GM19328 (cell line): ENCODE data around the gene DENND2D.

Source experiments
- ATAC-seq: cut with Tn5 transposase; IDR thresholded peaks from one replicate; pipeline ENCODE4 v1.9.1; 2021; ENCODE audit warnings: mild to moderate bottlenecking, moderate library complexity; ENCODE audit not compliant: unreplicated experiment

Gene DENND2D

GRCh38 chr1:111199881-111200801 is at the start of gene DENND2D:
Gene DENND2D (minus strand): TSS chr1:111200646. CDS start chr1:111200459, 187 bp downstream.
- no peak for ATAC-seq

GRCh38 chr1:111249960-111250359 is 49.5 kb upstream of the DENND2D start:
- ATAC-seq, result no peak

- ATAC-seq, result no peak
Observed at GRCh38 chr1:111247125-111247838, 46.8 kb upstream of the DENND2D start.

DNA sequence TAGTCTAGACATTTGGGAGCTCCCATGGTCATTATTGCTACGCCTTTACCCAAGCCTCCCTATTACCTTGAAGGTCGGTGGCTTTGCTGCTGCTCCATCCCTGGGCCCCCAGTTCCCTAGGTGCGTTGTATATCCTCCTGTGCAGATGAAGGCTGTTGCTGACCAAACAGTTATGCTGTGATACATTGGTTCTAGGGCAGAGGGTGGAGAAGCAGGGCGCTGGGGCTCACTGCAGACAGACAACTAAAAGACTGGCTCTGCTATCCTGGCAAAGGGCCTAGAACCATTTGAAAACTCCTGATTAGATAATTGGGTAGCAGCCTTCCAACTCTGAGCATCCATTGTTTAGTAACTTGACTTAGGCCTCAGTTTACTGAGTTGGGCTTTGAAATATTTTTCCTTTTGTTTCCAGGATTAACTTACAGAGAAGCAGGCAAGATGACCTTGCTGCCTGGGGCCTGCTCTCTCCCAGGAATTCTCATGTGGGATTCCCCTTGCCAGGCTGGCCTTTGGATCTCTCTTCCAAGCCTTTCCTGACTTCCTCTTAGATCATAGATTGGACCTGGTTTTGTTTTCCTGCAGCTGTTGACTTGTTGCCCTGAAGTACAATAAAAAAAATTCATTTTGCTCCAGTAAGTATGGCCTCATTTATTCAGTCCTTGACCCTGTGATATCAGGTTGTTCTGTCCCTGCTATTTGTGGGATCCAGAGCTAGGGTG is 42.5 kb upstream of the DENND2D start:
- ATAC-seq, result no peak

- no peak for ATAC-seq
Observed at GRCh38 chr1:111241797-111242196, 41.4 kb upstream of the DENND2D start.

DNA sequence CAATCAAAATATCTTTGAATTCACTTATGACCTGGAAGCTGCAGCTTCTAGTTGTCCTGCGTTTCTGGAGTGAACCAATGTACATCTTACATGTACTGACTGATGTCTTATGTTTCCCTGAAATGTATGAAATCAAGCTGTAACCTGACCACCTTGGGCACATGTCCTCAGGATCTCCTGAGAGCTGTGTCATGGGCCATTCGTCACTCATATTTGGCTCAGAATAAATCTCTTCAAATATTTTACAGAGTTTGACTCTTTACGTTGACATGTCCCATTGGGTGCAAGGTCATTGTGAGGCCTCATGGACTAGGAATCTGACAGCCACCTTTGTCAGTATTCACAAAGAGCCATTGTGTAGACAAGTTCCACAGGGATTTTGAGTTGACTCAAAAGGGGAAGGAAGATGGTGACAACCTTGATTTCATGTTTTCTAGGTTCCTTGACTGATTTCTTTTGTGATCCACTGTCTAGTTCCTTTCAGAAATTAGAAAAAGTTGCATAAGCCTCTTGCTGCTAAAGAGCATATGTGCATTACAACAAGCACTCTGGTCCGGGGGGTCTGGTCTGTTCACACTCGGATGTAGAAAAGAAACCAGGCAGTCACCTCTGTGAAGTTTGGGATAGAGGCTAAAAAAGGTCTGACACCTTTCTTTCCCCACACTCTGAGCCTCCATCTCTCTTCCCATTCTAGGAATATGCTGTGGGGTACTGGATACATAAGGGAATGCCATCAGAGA is 37.8 kb upstream of the DENND2D start:
- ATAC-seq, result no peak

DNA sequence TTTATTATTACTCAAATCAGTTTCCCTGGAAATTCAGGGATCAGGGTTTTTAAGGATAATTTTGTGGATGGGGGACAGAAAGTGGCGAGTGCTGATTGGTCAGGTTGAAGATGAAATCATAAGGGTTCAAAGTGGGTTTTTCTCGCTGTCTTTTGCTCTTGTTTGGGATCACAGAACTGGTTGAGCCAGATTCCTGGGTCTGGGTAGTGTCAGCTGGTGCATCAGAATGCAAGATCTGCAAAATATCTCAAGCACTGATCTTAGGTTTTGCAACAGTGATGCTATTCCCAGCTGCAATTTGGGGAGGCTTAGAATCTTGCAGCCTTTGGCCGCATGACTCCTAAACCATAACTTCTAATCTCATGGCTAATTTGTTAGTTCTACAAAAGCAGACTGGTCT is 36.4 kb upstream of the DENND2D start:
- no peak for ATAC-seq

DNA sequence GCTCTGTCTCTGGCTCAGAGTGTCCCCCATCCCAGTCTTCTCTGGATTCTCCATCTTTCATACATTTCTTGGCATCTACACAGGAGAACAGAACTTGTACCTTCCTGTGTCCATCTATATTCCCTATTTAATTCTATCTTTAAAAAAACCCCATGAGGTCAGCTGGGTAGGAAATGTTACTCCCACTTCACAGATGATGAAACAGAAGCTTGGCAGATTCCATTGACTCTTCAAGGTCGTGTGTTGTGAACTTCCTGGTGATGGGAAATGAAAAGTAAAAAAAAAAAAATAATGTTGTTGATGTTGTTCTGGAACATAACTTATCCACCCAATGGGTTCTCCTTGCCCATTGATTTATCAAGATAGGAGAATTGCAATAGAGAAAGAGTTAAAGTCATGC is 35.9 kb upstream of the DENND2D start:
- no peak for ATAC-seq

DNA sequence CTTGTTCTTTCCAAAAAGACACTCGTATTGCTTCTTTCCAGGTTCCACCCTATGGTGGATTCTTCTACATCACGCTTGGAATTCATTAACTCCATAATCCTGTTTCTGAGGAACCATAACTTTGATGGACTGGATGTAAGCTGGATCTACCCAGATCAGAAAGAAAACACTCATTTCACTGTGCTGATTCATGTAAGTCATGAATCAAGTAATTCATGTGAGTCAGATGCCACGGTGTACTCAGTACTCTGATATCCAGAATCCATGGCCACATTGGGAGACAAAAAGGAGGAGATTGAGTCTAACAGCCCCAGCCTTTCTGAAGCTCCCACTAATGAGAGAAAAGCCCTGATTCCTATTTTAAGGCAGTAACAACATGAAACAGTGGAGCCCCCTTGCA is 34.4 kb upstream of the DENND2D start:
- no peak for ATAC-seq

GRCh38 chr1:111234258-111234657 is 33.8 kb upstream of the DENND2D start:
- ATAC-seq, result no peak

DNA sequence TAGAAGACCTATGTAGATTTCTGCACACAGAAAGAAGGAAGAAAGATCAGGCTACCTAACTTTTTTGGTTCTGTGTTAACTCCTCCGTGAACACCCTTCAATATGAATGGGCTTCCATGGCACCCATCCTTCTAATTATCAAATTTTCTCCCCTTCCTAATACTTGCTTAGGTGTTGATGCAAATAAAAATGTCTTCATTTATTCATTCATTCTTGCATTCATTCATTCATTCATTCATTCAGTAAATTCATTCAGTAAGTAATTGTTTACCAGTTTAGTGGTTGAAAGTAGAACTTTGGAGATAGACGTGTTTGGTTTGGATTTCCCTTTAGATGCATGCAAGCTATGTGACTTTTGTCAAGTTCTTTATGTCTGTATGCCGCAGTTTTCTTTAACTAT is 31.7 kb upstream of the DENND2D start:
- ATAC-seq, result no peak

GRCh38 chr1:111228748-111229126 is 28.3 kb upstream of the DENND2D start:
- ATAC-seq, result no peak

GRCh38 chr1:111227851-111228747 is 27.7 kb upstream of the DENND2D start:
- ATAC-seq, result no peak

- ATAC-seq, result no peak
Observed at GRCh38 chr1:111227434-111227833, 27.0 kb upstream of the DENND2D start, which contains the start of gene CHI3L2. Gene CHI3L2 (plus strand): TSS chr1:111227713. CDS start chr1:111227730, 17 bp downstream.

- ATAC-seq, result no peak
Observed at GRCh38 chr1:111225717-111226400, 25.4 kb upstream of the DENND2D start.

DNA sequence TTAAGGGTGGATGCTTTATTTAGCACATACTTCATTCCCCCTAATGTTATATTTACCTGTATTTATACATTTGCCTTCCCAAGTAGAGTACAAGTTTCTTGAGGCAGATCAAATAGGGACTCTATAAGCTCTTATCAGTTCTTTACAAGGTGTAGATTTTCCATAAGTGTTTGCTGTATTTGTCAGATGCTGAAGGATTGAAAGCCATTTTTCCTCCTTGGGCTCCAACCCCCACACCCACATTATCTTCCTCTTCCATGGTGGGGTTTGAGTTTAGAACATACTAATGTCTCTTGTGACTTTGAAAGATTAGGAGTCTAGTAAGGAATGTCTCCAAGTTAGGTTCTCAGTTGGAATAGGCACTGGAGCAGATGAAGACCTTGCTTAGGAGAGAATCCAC is 24.6 kb upstream of the DENND2D start:
- no peak for ATAC-seq

DNA sequence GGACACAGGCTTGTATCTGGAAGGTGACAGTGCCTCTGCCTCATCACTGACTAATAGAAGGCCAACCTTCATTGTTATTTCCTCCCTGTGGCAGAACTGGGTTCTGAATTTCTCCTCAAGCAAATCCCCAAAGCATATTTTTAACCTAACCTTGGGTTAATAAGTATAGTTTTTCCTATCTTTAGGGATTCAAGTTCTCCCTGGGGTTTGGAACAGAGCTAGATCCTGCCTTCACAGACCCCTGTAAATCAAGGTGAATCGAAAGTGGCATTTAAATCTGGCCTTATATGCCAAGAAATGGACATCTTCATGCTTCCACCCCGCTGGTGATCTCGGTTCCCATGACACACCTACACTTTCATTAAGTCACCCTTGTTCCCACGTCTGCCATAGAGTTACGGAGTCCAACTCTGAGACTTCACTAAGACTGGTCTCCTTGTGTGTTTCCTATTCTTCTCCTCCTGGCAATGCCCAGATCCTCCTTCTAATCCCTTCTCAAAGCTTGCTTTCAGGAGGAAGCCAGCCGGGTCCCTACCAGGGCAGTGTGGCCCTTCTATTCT is 22.8 kb upstream of the DENND2D start:
- no peak for ATAC-seq

DNA sequence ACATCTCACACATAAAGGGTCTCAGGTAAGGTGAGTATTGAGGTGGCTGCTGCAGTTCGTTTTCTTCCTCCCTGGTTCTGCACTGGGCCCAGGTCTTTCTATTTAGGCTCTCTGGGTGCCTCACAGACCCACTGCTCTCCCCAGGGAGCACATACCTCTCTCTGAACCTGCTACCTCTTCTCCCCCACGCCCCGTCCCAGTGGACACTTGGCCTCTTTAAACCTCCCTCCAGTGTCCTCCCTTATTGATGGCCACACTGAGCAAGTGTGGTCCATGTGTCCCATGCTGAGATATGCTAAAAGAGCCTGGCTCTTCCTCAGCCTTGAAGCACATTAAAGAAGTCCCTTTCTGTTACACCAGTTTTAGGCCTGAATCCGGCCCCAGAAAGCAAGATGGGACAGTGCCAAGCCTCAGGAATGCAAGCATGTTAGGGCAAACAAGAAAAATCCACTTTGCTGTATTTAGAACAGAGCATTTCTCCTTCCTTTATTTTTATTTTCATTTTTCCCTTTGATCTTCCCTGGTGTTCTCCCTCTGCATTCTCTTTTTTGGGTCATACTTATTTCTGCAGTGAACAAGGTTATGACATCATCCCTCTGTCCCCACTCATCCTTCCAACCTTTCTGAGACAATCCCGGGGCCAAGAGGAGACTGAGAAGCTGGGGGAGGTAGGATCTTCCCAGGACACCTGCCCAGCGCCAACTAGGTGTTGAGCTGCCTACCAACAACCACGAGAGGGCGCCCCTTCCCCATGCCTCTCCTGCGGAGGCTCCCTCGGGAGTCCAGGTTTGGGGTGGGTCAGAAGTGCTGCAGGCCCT is 22.1 kb upstream of the DENND2D start:
- ATAC-seq, result no peak
